Measurements from ENCODE around the gene P2RY2.

Gene P2RY2

GRCh38 chr11:73195191-73196007 is 22.7 kb upstream of the P2RY2 start:
- TF ChIP-seq ZNF70 (CRISPR knock-in tag; IDR thresholded peaks at IDR 0.05) (no peak), CSRNP3 (CRISPR knock-in tag; IDR thresholded peaks at IDR 0.05) (no peak), CSDC2 (CRISPR knock-in tag; IDR thresholded peaks at IDR 0.05) (no peak), POU6F1 (CRISPR knock-in tag; IDR thresholded peaks at IDR 0.05; ENCODE audit: borderline replicate concordance, low read depth) (no peak), SNAI2 (CRISPR knock-in tag; IDR thresholded peaks at IDR 0.05) (no peak), OSR1 (CRISPR knock-in tag; IDR thresholded peaks at IDR 0.05) (no peak), RARB (CRISPR knock-in tag; IDR thresholded peaks at IDR 0.05) (no peak), GLIS3 (CRISPR knock-in tag; IDR thresholded peaks at IDR 0.05) (no peak), ZNF565 (CRISPR knock-in tag; conservative IDR thresholded peaks at IDR 0.05; ENCODE audit: low read depth) (no peak), ZFP30 (CRISPR knock-in tag; IDR thresholded peaks at IDR 0.05) (no peak), ZFP3 (CRISPR knock-in tag; IDR thresholded peaks at IDR 0.05) (no peak), PPARA (CRISPR knock-in tag; IDR thresholded peaks at IDR 0.05; ENCODE audit: borderline replicate concordance) (no peak), TOX (CRISPR knock-in tag; IDR thresholded peaks at IDR 0.05; ENCODE audit: borderline replicate concordance) (no peak), ESRRG (CRISPR knock-in tag; IDR thresholded peaks at IDR 0.05) (no peak), ARNTL (CRISPR knock-in tag; IDR thresholded peaks at IDR 0.05; ENCODE audit: borderline replicate concordance, low read depth) (no peak), ZNF8 (CRISPR knock-in tag; IDR thresholded peaks at IDR 0.05) (no peak), PATZ1 (CRISPR knock-in tag; IDR thresholded peaks at IDR 0.05; ENCODE audit: borderline replicate concordance) (no peak)
- ATAC-seq, result peak; percentile 40; the same call in 2 of the 3 replicates

GRCh38 chr11:73196576-73196975 is 21.5 kb upstream of the P2RY2 start:
- no peak for ATAC-seq
- TF ChIP-seq CREB5 (CRISPR knock-in tag; IDR thresholded peaks at IDR 0.05; ENCODE audit: low read depth), result no peak
- no peak for TF ChIP-seq RARB (CRISPR knock-in tag; IDR thresholded peaks at IDR 0.05)
- no peak for TF ChIP-seq ZNF565 (CRISPR knock-in tag; conservative IDR thresholded peaks at IDR 0.05; ENCODE audit: low read depth)
- TF ChIP-seq PPARA (CRISPR knock-in tag; IDR thresholded peaks at IDR 0.05; ENCODE audit: borderline replicate concordance), result no peak
- no peak for TF ChIP-seq ZC3H10 (CRISPR knock-in tag; IDR thresholded peaks at IDR 0.05)
- no peak for TF ChIP-seq ESRRG (CRISPR knock-in tag; IDR thresholded peaks at IDR 0.05)
- TF ChIP-seq CSDC2 (CRISPR knock-in tag; IDR thresholded peaks at IDR 0.05), result no peak
- TF ChIP-seq PATZ1 (CRISPR knock-in tag; IDR thresholded peaks at IDR 0.05; ENCODE audit: borderline replicate concordance), result no peak
- TF ChIP-seq SNAI2 (CRISPR knock-in tag; IDR thresholded peaks at IDR 0.05), result no peak
- no peak for TF ChIP-seq ZFP3 (CRISPR knock-in tag; IDR thresholded peaks at IDR 0.05)

- ATAC-seq, result no peak
- TF ChIP-seq PATZ1 (CRISPR knock-in tag; IDR thresholded peaks at IDR 0.05; ENCODE audit: borderline replicate concordance), result no peak
- no peak for TF ChIP-seq ARNTL (CRISPR knock-in tag; IDR thresholded peaks at IDR 0.05; ENCODE audit: borderline replicate concordance, low read depth)
- no peak for TF ChIP-seq ZC3H10 (CRISPR knock-in tag; IDR thresholded peaks at IDR 0.05)
- no peak for TF ChIP-seq CSDC2 (CRISPR knock-in tag; IDR thresholded peaks at IDR 0.05)
- TF ChIP-seq BACH2 (CRISPR knock-in tag; IDR thresholded peaks at IDR 0.05; ENCODE audit: borderline replicate concordance), result no peak
- no peak for TF ChIP-seq ZNF70 (CRISPR knock-in tag; IDR thresholded peaks at IDR 0.05)
- no peak for TF ChIP-seq ESRRG (CRISPR knock-in tag; IDR thresholded peaks at IDR 0.05)
- TF ChIP-seq ZFP30 (CRISPR knock-in tag; IDR thresholded peaks at IDR 0.05), result no peak
- no peak for TF ChIP-seq GLIS3 (CRISPR knock-in tag; IDR thresholded peaks at IDR 0.05)
- TF ChIP-seq SNAI2 (CRISPR knock-in tag; IDR thresholded peaks at IDR 0.05), result no peak
- TF ChIP-seq OSR1 (CRISPR knock-in tag; IDR thresholded peaks at IDR 0.05), result no peak
- TF ChIP-seq POU6F1 (CRISPR knock-in tag; IDR thresholded peaks at IDR 0.05; ENCODE audit: borderline replicate concordance, low read depth), result no peak
- no peak for TF ChIP-seq TOX (CRISPR knock-in tag; IDR thresholded peaks at IDR 0.05; ENCODE audit: borderline replicate concordance)
- no peak for TF ChIP-seq TCF4 (CRISPR knock-in tag; IDR thresholded peaks at IDR 0.05; ENCODE audit: borderline replicate concordance)
Observed at GRCh38 chr11:73197348-73197747, 20.7 kb upstream of the P2RY2 start.
